ENCODE data around the gene DNAAF3.
"Not testable (repeated sequence)": the region's sequence is repeated elsewhere in the genome, so short reads cannot be mapped to it uniquely, and the experiment has no call there.

Gene DNAAF3

DNA sequence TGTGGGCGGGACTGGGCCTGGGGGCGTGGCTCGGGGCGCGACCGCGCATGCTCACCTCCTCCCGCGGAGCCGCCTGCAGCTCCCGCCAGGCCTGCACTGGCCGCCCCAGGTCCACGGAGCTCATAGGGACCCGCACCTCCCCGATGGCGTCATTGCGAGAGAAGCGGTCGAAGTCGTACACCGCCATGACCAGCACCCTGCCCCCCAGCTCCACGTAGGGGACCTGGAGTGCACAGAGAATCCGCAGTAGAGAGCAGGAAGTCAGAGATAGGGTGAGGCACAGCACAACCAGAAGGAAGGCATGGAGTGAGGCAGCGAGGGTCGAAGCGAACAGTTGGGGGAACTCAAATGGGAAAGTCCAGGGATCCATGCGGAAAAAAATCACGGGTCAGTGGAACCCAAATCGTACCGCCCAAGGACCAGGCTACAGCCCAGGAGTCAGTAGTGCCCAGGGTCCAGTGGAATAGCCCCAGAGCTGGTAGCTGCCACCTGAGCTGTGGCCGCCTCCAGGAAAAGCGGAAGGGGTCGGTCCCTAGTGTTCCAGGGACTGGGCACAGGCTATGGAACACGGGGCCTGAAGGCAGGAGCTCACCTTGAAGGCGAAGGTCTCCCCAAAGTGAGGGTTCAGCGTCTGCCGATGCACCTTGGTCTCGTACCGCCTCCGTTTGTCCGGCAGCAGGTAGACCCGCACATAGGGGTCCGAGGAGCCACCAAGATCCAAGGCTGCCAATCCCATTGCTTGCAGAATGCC, 8.9 kb upstream of the DNAAF3 start:
- DNase-seq, result no peak

GRCh38 chr19:55174425-55175116, 8.2 kb upstream of the DNAAF3 start:
- no peak for DNase-seq

DNA sequence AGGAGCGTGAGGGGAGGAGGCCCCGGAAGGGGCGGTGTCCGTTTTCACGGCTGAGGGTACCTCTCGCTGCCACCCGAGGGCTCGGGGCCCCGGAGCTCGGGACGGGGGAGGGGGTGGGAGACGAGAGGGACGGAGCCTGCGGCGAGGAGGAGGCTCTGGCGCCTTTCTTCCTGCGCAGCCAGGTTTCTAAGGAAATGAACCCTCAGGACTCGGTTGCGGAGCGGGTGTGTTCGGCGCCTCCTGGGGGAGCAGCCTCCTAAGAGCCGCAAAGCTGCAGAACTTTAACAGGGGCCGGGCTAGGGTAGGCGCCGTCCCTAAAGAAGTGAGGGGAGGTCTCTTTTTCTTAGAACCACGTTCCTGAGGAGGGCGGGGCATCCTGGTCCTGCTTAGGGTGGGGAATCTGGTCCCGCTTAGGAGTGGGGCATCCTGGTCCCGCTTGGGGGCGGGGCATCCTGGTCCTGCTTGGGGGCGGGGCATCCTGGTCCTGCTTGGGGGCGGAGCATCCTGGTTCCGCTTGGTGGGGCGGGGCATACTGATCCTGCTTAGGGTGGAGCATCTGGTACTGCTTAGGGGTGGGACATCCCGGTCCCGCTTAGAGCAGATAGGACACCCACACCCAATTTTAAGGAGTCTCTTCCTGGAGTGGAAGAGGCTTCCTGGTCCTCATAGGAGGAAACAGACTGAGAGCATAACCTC, 7.4 kb upstream of the DNAAF3 start:
- DNase-seq, result peak; percentile 72

GRCh38 chr19:55173186-55173713, 6.8 kb upstream of the DNAAF3 start:
- DNase-seq, result no peak

GRCh38 chr19:55172741-55173140, 6.3 kb upstream of the DNAAF3 start:
- DNase-seq, result peak; percentile 76

- DNase-seq, result not testable (repeated sequence)
Observed at GRCh38 chr19:55172318-55172717, 5.9 kb upstream of the DNAAF3 start.

- DNase-seq, result no peak
Observed at GRCh38 chr19:55171440-55171839, 5.0 kb upstream of the DNAAF3 start.

DNA sequence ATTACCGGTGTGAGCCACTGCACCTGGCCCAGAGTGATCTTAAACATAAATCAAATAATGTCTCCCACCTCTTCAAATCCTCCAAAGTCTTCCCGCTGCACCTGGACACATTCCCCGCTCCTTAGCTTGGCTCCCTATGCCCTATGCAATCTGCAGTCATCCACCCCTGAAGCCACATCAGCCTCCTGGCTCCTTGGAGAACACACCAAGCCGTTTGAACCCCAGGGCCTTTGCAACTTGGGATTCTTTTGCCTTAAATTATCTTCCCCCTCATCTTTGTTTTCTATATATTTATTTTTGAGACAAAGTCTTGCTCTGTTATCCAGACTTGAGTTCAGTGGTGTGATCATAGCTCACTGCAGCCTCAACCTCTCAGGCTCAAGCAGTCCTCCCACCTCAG, 2.7 kb upstream of the DNAAF3 start:
- no peak for DNase-seq

DNA sequence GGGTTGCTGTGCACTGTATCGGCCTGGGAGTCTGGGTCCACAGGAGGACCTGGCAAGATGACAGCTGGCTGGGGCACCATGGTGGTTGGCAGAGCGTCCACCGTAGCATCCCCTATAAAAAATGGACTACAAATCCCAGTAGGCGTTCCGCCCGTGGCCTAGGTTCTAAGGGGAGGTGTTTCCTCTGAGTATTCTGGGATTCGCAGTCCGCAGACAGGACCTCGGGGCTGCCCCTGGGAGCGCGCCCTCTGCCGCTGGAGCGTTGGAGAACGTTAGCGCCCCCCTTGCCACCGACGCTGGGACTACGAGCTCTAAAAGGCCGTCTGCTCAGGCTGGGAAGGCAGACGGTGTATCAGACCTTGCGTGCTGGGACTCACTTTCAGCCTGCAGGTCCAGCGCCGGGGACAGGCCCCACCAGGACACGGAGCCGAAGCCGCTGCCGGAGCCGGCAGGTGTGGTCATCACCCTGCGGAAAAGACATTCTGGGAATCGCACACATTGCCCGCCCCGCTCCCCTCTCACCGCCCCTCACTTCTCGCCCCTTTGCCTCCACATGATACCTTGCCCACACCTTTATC, 372 bp downstream of the DNAAF3 start:
- peak; percentile 26 for DNase-seq

DNA sequence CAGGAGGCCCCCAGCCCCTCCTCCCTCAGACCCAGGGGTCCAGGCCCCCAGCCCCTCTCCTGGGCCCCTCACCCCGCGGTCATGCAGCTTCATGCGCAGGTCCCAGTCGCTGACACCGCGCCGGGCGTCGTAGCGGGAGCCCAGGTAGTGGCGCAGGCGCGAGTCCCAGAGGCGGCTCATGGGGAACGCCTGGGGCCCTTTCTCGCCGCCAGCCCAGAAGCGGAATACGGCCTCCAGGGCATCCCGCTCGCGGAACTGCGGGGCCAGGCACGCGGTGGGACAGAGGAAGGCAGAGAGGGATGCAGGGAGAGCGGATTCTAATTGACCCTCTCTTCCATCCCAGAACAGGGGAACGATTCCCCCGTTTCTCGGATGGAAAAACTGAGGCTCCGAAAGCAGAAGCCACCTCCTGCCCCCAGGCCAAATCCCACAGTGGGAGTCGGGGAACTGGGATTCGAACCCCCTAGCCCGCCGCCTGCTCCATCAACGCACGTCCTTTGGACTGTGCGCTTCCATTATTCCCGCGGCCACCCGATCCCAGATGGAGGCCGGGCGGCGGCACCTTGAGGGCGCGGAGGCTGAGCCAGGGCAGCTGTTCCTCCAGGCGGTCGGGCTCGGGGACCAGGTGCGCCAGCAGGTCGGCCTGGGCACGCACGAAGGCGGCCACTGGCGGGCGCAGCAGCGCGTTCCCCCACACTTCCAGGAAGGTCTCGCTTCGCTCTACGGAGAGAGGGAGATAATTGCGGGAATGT, 4.7 kb downstream of the DNAAF3 start:
- no peak for DNase-seq

DNA sequence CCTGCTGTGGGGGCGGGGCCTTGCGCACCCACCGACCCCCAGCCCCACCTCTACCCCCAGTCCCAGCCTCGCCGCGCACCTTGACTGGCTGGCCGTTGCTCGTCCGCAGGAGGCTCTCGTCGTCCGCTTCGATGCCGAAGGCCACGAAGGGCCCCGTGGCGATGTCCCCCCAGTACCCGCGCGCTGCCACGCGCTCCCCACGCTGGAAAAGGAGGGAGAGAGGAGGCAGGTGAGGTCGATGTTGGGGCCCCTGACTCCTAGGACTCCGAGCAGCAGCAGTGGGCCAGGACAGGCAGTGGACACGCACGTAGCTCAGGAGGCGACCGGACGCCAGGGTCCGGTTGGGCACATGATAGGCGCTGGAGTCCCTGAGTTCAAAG, 5.4 kb downstream of the DNAAF3 start:
- no peak for DNase-seq

- DNase-seq, result peak; percentile 87
Observed at GRCh38 chr19:55160128-55160985, 6.1 kb downstream of the DNAAF3 start.

DNA sequence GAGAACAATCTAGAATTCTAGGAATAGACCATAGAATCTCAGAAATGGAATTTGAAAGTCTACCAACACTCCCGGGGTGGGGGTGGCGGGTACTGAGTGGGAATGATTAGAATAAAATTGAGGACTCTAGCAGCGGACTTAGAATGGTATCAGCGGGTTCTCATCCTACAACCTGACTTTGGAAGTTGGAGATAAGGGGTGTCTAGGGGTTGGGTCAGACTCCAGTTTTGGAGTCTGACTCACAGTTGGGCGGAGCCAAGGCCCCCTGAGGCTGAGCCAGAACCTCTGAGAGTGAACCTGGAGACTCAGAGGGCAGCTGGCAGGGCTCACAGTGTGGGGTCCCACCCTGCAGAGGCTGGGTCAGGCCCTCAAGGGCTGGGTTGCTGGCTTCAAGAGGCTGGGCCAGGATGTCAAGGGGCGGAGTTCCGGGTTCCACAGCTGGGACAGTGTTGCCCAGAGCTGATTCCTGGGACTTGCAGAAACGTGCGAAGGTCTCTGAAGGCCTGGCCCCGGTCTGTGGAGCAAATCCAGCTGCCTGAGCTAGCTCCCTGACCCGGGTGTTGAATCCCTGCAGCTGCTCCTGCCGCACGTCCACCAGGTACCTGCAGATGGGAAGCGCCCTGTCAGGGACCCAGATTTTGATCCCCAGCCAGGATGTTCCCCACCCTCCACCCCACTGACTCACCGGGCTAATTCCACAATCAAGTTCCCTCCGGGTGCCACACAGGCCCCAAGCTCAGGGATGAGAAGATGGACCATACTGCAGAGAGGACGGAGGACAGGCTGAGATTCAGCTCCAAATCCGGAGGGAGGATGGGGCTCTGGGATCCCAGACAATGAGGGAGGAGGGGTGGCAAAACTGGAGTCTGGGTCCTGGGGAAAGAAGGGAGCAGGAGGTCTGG, 7.3 kb downstream of the DNAAF3 start:
- DNase-seq, result peak; percentile 49

DNA sequence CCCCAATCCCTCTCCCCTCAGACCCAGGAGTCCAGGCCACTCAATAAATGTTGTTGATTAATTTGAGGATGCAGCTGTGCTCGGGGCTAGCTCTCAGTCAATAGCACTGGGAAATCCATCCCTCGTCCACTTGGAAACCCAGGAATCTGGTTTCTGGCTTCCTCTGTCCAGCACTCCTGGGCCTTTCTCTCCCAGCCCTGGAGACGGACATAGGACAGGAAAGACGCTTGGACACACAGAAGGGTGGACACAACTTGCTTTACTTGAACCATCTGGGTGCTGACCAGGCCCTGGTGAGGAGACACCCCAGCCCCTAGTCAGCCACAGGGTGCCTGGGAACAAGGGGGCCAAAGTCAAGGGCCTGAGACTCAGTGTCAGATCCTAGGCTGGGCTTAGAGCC, 8.0 kb downstream of the DNAAF3 start:
- no peak for DNase-seq

DNA sequence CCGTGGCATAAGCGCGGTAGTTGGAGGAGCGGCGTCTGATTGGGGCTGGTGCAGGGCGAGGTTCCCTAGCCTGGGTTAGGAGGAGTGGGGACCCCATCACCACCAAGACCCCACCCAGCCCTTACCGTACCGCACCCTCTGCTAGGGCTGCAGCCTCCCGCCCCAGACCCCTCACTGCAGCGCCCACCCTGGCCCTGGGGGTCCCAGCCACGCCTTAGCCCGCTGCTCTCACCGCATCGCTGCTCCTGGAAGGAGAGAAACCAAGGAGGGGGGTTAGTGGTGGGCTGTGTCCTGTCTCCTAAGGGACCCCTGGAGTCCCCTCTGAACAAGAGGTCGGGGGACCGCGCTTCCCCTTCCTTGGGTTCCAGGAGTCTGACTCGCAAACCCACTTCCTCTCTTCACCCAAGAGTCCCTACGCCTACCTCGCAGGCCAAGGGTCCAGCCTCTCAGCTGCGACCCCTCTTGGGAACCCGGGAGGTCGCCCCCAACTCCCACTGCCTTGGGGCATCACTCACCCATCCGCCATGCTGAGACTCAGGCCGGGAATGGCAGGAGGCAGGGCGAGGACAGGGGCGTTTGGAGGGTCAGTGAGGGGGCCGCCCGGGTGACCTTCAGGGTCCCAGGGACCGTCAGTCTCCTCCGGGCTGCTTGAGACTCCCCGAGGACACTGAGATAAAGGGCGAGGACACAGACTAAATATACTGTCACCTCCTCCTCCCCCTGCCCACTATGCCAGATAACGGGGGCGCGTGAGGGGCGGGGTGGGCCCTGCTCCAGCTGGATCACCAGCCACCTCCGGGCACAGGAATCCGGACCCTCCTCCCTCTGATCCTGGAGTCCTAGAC, 9.1 kb downstream of the DNAAF3 start, which contains the start of gene TNNI3:
TNNI3 (minus strand) TSS at position 669 of the 845 bp plus-strand sequence; CDS start at position 526, 143 bp downstream.
- no peak for DNase-seq

DNA sequence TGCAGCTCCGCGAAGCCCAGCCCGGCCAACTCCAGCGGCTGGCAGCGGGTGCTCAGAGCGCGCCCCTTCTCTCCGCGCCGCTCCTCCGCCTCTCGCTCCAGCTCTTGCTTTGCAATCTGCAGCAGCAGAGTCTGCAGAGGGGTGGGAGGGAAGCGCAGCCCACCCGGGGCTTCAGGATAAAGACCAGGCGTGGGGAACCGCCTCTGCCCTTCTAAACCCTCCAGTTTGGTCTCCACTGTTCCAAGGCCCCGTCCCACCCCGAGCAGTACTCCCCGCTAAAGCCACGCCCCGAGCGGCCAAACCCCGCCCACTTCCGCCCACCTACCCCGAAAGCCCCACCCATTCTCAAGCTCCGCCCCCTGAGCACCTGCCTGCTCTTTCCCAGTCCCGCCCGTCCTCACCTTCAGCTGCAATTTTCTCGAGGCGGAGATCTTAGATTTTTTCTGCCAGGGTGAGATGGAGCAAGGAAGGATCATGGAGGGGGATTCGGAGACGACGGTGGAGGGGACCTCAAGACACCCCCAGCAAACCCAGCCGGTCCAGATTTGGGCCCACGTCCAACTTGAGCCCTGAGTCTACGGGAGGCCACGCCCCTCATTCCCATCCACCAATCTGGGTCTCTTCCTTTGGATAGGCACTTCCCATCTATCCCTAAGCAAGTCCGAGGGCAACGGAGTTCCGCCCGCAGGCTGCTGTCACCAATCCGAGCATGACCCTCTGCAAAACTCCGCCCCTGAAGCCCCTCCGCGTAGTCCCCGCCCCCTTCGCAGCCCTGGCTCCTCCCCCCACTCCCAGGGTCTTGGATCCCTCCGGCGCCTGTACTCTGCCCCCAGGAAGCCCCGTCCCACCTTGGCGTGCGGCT, 10.0 kb downstream of the DNAAF3 start:
- peak; percentile 46 for DNase-seq

DNA sequence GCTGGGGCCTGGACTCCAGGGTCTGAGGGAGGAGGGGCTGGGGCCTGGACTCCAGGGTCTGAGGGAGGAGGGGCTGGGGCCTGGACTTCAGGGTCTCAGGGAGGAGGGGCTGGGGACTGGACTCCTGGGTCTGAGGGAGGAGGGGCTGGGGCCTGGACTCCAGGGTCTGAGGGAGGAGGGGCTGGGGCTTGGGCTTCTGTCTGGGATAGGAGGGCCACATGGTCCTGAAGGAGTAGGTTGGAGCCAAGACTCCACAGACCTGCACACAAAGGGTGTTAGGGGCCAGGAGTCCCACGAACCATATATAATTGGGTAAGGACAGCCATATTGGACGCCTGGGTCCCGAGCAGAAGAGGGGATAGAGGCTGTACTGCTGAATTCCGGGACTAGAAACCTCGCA, 10.6 kb downstream of the DNAAF3 start:
- not testable (repeated sequence) for DNase-seq

DNA sequence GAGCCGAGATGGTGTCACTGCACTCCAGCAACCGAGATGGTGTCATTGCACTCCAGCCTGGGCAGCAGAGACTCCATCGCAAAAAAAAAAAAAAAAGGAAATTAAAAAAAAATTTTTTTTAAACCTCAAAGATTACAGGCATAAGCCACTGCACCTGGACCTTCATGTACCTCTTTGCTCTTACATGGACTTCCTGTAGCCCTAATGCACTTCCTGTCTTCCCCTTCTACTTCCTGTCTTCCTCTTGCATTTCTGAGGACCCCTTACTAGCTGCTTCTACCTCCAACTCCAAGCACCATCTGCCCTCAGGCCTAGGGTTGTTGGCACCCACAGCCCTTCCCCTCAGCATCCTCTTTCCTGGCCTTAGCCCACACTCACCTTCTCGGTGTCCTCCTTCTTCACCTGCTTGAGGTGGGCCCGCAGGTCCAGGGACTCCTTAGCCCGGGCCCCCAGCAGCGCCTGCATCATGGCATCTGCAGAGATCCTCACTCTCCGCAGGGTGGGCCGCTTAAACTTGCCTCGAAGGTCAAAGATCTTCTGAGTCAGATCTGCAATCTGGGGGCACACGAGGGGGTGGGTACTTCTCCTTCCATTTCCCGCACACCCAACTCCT, 12.7 kb downstream of the DNAAF3 start:
- DNase-seq, result no peak
